Endothelial cell of umbilical vein (primary cell): Measurements from ENCODE around the gene WDR27. TPM values are rescaled to one million over a fixed set of nuclear protein-coding genes. Genes with fewer than 3 reads are reported as not detected.

Experiments
- BruUV-seq: library from RNA; stranded (reverse); fragments of 400-500 nt; replicated peaks from 2 replicates; lab custom pipeline; 2021; lab: Mats Ljungman, UMichigan
- CTCF ChIA-PET: fragments of 300-600, 350-600 bp; sonication (Branson Sonifier 250); formaldehyde crosslinking; loops from one replicate; lab custom pipeline; 2021; ENCODE audit warnings: antibody characterized with exemption, inconsistent platforms; lab: Charles Lee
- POLR2A ChIA-PET: fragments of 300-600, 350-600 bp; sonication (Branson Sonifier 250); formaldehyde crosslinking; loops from one replicate; lab custom pipeline; 2021; ENCODE audit warnings: antibody characterized with exemption, inconsistent platforms; lab: Charles Lee
- DNase-seq: peaks from one replicate; pipeline ENCODE4 v3.0.0-alpha.2; 2011; ENCODE audit warnings: low read depth, low spot score
- FAIRE-seq: peaks from 2 replicates; lab custom pipeline; 2011; peaks lifted over from hg19 to GRCh38; lab: Jason Lieb, UNC
- H2AFZ ChIP-seq: 2 replicates; pipeline ENCODE4 v1.6.0; 2012; ENCODE audit warnings: low read depth, low read length, control low read depth, inconsistent platforms
- H3K27ac ChIP-seq: 2 replicates; pipeline ENCODE4 v1.5.1; 2011; ENCODE audit warnings: low read depth, mild to moderate bottlenecking, control low read depth, low read length, moderate library complexity; ENCODE audit not compliant: insufficient read depth
- H3K27me3 ChIP-seq, 2 experiments: 2 replicates each; pipeline versions ENCODE4 v1.6.0 to v1.6.1; 2011; ENCODE audit warnings: low read length in 2 of 2, mixed read lengths in 1 of 2; ENCODE audit not compliant: control insufficient read depth in 2 of 2, insufficient read depth in 2 of 2
- H3K36me3 ChIP-seq, 2 experiments: 2 replicates in 1 of 2; 3 replicates in 1 of 2; pipeline ENCODE4 v1.5.1; 2011; ENCODE audit warnings: low read length in 2 of 2, mild to moderate bottlenecking in 1 of 2, moderate library complexity in 1 of 2; ENCODE audit not compliant: control insufficient read depth in 2 of 2, insufficient read depth in 2 of 2; ENCODE audit errors: extremely low read depth in 1 of 2
- H3K4me1 ChIP-seq: 3 replicates; pipeline ENCODE4 v1.5.1; 2011; ENCODE audit warnings: mild to moderate bottlenecking, low read length; ENCODE audit not compliant: control insufficient read depth, insufficient read depth; ENCODE audit errors: extremely low read depth
- H3K4me2 ChIP-seq: 2 replicates; pipeline ENCODE4 v1.6.1; 2011; ENCODE audit warnings: low read length, control low read depth, mixed read lengths; ENCODE audit not compliant: insufficient read depth
- H3K4me3 ChIP-seq, 3 experiments: fragments of 200-600 bp in 1 of 3; sonication (generic), shearing (Covaris generic) in 1 of 3; replicated peaks in 1 of 3; 2 replicates each; pipeline ENCODE4 v1.5.1; 2011 to 2016; ENCODE audit warnings: control low read depth in 3 of 3, low read length in 3 of 3, mild to moderate bottlenecking in 2 of 3, inconsistent platforms in 1 of 3, low read depth in 1 of 3, moderate library complexity in 1 of 3; ENCODE audit not compliant: insufficient read depth in 1 of 3
- H3K79me2 ChIP-seq: 2 replicates; pipeline ENCODE4 v1.6.0; 2012; ENCODE audit warnings: low read length, inconsistent platforms; ENCODE audit not compliant: control insufficient read depth, insufficient read depth
- H3K9ac ChIP-seq: replicated peaks from 2 replicates; pipeline ENCODE3; 2011; ENCODE audit warnings: low read length, control low read depth; ENCODE audit not compliant: insufficient read depth; ENCODE audit errors: extremely low read depth
- H3K9me1 ChIP-seq: replicated peaks from 3 replicates; pipeline ENCODE4 v1.6.0; 2011; ENCODE audit warnings: mild to moderate bottlenecking, low read length; ENCODE audit not compliant: control insufficient read depth, insufficient read depth; ENCODE audit errors: extremely low read depth
- H3K9me3 ChIP-seq: replicated peaks from 2 replicates; pipeline ENCODE4 v1.5.1; 2012; ENCODE audit warnings: low read length, inconsistent platforms; ENCODE audit not compliant: control insufficient read depth, insufficient read depth
- H4K20me1 ChIP-seq: replicated peaks from 2 replicates; pipeline ENCODE3; 2011; ENCODE audit warnings: mild to moderate bottlenecking, low read length; ENCODE audit not compliant: control insufficient read depth, insufficient read depth; ENCODE audit errors: extremely low read depth
- EZH2 ChIP-seq: IDR thresholded peaks from 2 replicates; pipeline ENCODE4 v1.6.1; 2012; ENCODE audit warnings: borderline replicate concordance, low read depth, mild to moderate bottlenecking, moderate library complexity, low read length, inconsistent platforms; ENCODE audit not compliant: severe bottlenecking
- FOS ChIP-seq: IDR thresholded peaks from 2 replicates; pipeline ENCODE4 v1.6.1; 2011; ENCODE audit warnings: mild to moderate bottlenecking, low read length, moderate library complexity, borderline replicate concordance; ENCODE audit not compliant: insufficient read depth
- GATA2 ChIP-seq: IDR thresholded peaks from 2 replicates; pipeline ENCODE4 v1.7.0; 2011; ENCODE audit warnings: low read depth, mild to moderate bottlenecking, moderate library complexity, mixed read lengths, low read length; ENCODE audit not compliant: insufficient read length, insufficient read depth
- JUN ChIP-seq: IDR thresholded peaks from 2 replicates; pipeline ENCODE4 v1.6.1; 2011; ENCODE audit warnings: borderline replicate concordance, low read depth; ENCODE audit not compliant: insufficient read length, insufficient read depth
- MYC ChIP-seq: IDR thresholded peaks from one replicate; pipeline ENCODE4 v1.6.1; 2011; ENCODE audit warnings: mild to moderate bottlenecking, low read depth, low read length
- POLR2A ChIP-seq: IDR thresholded peaks from 2 replicates; pipeline ENCODE4 v1.6.1; 2012; ENCODE audit warnings: low read depth, mild to moderate bottlenecking, control low read depth, low read length
- POLR2AphosphoS5 ChIP-seq: IDR thresholded peaks from 2 replicates; pipeline ENCODE4 v1.6.1; 2012; ENCODE audit warnings: low read depth, mild to moderate bottlenecking, control low read depth, low read length, moderate library complexity; ENCODE audit not compliant: insufficient read depth
- dilution Hi-C: fragments of 300-500 bp; cut with MboI; formaldehyde crosslinking; loops from one replicate; pipeline ENCODE4 v1.15.0; 2019; ENCODE audit warnings: low sequenced_read_pairs; ENCODE audit not compliant: extremely low pct_ligation_motif_present
- intact Hi-C: fragments of 100-400 bp; cut with micrococcal nuclease; formaldehyde crosslinking; loops from one replicate; pipeline ENCODE4 v1.10.0; 2022
- polyA plus RNA-seq, 4 experiments: library from polyadenylated mRNA; depleted of rRNA in 3 of 4; stranded (reverse) in 3 of 4; unstranded in 1 of 4; fragments of >200 nt; gene quantifications; 2 replicates each; pipeline versions ENCODE4 v1.2.1 to v1.2.3, GENCODE V29; 2011 to 2012; ENCODE audit warnings: missing spikeins in 1 of 4
- total RNA-seq: library from RNA; stranded (reverse); gene quantifications from 2 replicates; pipeline ENCODE4 v1.2.3, GENCODE V29; 2021
- TF ChIP-seq, protein P1 (sequence below): IDR thresholded peaks from 2 replicates; pipeline ENCODE4 v1.6.1; 2011; ENCODE audit not compliant: insufficient read depth, insufficient read length
- TF ChIP-seq, protein P2 (sequence below), 2 donors: IDR thresholded peaks; 1 replicate in 1 of 2; 2 replicates in 1 of 2; pipeline ENCODE4 v1.5.1; 2011; ENCODE audit warnings: low read length in 2 of 2, mild to moderate bottlenecking in 2 of 2, moderate library complexity in 2 of 2, control low read depth in 1 of 2, inconsistent platforms in 1 of 2, low read depth in 1 of 2; ENCODE audit not compliant: insufficient read depth in 1 of 2; ENCODE audit errors: extremely low read depth in 1 of 2

Gene WDR27
- total and polyA plus RNA-seq, 2 donors (not counting 3 experiments of a cell fraction or from before 2014, with no cell fraction given) = 60.1 to 69.7 TPM

GRCh38 chr6:169624785-169625184 is 77.0 kb downstream of the WDR27 start:
- no peak for FAIRE-seq
- Histone ChIP-seq H3K9me1 (no peaks in the 10 kb centered on the region), H3K27me3 (no peaks in the 10 kb centered on the region), H3K79me2 (no peaks in the 10 kb centered on the region), H3K9ac (no peak overlapping the region), H3K4me3 (no peak overlapping the region), H3K27ac (no peak overlapping the region), H3K9me3 (no peaks in the 10 kb centered on the region), H2AFZ (no peak overlapping the region), H3K36me3 (peaks cover 0 to 6% of the 10 kb centered on the region in 2 experiments), H3K4me1 (peaks cover 4% of the 10 kb centered on the region), H3K4me2 (no peak overlapping the region), H4K20me1 (no peaks in the 10 kb centered on the region)
- BruUV-seq = no TSS peak
- DNase-seq = no peak
- CTCF ChIA-PET = no interaction called here
- POLR2A ChIA-PET = no interaction called here
- TF ChIP-seq JUN = no peak
- no peak for TF ChIP-seq GATA2
- no peak for TF ChIP-seq POLR2AphosphoS5
- TF ChIP-seq FOS = no peak
- TF ChIP-seq, protein P1, sequence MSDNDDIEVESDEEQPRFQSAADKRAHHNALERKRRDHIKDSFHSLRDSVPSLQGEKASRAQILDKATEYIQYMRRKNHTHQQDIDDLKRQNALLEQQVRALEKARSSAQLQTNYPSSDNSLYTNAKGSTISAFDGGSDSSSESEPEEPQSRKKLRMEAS = no peak
- TF ChIP-seq EZH2 = no peak
- intact Hi-C loops = no loop called here
- dilution Hi-C loops = no loop called here

DNA sequence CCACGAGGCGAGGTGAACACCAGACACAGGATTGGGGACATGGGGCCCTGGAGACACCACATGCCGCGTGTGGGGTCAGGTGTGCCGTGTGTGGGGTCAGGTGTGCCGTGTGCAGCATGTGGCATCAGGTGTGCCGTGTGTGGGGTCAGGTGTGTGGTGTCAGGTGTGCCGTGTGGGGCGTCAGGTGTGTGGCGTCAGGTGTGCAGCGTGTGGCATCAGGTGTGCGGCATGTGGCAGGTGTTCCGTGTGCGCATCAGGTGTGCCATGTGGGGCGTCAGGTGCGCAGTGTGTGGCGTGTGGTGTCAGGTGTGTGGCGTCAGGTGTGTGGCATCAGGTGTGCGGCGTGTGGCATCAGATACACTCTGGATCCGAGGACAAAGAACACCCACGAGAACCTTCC is 77.9 kb downstream of the WDR27 start:
- intact Hi-C loops (no loop called here), dilution Hi-C loops (no loop called here)
- Histone ChIP-seq H3K9me1 (no peaks in the 10 kb centered on the region), H3K36me3 (peaks cover 0 to 6% of the 10 kb centered on the region in 2 experiments), H3K79me2 (no peaks in the 10 kb centered on the region), H3K4me3 (no peak overlapping the region), H3K27ac (no peak overlapping the region), H3K9ac (no peak overlapping the region), H2AFZ (no peak overlapping the region), H3K9me3 (no peaks in the 10 kb centered on the region), H4K20me1 (no peaks in the 10 kb centered on the region), H3K4me1 (peaks cover 4% of the 10 kb centered on the region), H3K27me3 (no peaks in the 10 kb centered on the region), H3K4me2 (no peak overlapping the region)
- BruUV-seq = no TSS peak
- FAIRE-seq = no peak
- TF ChIP-seq, protein P1 = no peak
- TF ChIP-seq JUN = no peak
- TF ChIP-seq FOS = no peak
- TF ChIP-seq MYC = no peak
- no peak for TF ChIP-seq POLR2AphosphoS5
- TF ChIP-seq EZH2 = no peak
- no peak for TF ChIP-seq POLR2A
- TF ChIP-seq GATA2 = no peak
- TF ChIP-seq, protein P2, sequence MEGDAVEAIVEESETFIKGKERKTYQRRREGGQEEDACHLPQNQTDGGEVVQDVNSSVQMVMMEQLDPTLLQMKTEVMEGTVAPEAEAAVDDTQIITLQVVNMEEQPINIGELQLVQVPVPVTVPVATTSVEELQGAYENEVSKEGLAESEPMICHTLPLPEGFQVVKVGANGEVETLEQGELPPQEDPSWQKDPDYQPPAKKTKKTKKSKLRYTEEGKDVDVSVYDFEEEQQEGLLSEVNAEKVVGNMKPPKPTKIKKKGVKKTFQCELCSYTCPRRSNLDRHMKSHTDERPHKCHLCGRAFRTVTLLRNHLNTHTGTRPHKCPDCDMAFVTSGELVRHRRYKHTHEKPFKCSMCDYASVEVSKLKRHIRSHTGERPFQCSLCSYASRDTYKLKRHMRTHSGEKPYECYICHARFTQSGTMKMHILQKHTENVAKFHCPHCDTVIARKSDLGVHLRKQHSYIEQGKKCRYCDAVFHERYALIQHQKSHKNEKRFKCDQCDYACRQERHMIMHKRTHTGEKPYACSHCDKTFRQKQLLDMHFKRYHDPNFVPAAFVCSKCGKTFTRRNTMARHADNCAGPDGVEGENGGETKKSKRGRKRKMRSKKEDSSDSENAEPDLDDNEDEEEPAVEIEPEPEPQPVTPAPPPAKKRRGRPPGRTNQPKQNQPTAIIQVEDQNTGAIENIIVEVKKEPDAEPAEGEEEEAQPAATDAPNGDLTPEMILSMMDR (IDR thresholded peaks at IDR 0.05; ENCODE audit: extremely low read depth in 1 of 2, insufficient read depth in 1 of 2, low read depth in 1 of 2, low read length in 2 of 2) = no peak
- ChIA-PET CTCF (no interaction called here), POLR2A (no interaction called here)
- no peak for DNase-seq
